DND-41 (cell line): ENCODE data around the gene TOMM40.

Source experiments
- CTCF ChIP-seq: IDR thresholded peaks from 2 replicates; pipeline ENCODE4 v1.5.1; 2012; ENCODE audit warnings: borderline replicate concordance, low read length, moderate library complexity, mild to moderate bottlenecking; ENCODE audit not compliant: poor library complexity, severe bottlenecking; ENCODE audit errors: extremely low read depth
- EZH2 ChIP-seq: IDR thresholded peaks from 3 replicates; pipeline ENCODE4 v1.6.1; 2012; ENCODE audit warnings: borderline replicate concordance, low read depth, mild to moderate bottlenecking, moderate library complexity, low read length, inconsistent platforms; ENCODE audit not compliant: severe bottlenecking

DNA sequence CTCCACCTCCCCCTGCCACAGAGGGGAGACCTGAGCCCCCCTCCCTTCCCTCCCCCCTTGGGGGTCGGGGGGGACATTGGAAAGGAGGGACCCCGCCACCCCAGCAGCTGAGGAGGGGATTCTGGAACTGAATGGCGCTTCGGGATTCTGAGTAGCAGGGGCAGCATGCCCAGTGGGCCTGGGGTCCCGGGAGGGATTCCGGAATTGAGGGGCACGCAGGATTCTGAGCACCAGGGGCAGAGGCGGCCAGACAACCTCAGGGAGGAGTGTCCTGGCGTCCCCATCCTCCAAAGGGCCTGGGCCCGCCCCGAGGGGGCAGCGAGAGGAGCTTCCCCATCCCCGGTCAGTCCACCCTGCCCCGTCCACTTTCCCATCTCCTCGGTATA, 12.2 kb downstream of the TOMM40 start:
- TF ChIP-seq EZH2 (no peak), CTCF (no peak)
